ENCODE results near the gene GRK2. TPM values are rescaled to one million over a fixed set of nuclear protein-coding genes. Genes with fewer than 3 reads are reported as not detected.

GRK2 gene
- total and polyA plus RNA-seq, 2 of the 8 experiments (the other 6 are each of a cell fraction or from before 2014, with no cell fraction given) = 47.3 to 49.7 TPM

DNA sequence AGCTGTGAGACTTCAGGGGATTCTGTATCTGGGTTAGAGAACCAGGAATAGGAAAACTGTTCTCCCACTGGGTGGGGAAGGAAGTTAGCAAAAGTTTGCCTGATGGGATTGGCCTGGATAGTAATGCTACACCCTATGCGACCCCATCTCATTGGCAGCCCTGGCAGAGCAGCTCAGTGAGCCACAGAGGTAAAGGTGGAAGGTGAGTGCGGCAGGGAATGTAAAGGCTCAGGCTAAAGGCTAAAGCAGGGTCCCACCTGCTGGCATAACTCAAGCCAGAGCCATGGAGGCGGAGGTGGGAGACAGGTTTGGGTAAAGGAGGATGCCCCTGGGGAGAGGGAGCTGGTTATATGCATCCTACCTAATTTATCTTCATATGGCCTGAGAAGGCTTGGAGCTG is 55.8 kb downstream of the GRK2 start:
- POLR2A ChIA-PET (ENCODE audit: partially characterized antibody) = interaction anchor here (1.2 to 1.6 kb wide), 3 partner anchors 9 to 17 kb away, joined by 3 to 4 read pairs (median 3); no protein-coding TSS in a partner anchor
- no peak overlapping the region for H2BK15ac ChIP-seq (ENCODE audit: low read length)
- TF ChIP-seq EP300 (IDR thresholded peaks at IDR 0.05; ENCODE audit: borderline replicate concordance in 1 of 2, low read depth in 2 of 2, low read length in 2 of 2) (no peak), CHD2 (IDR thresholded peaks at IDR 0.05; ENCODE audit: low read length) (no peak), FOSL1 (IDR thresholded peaks at IDR 0.05; ENCODE audit: insufficient read depth, low read depth, low read length) (no peak), NANOG (IDR thresholded peaks at IDR 0.05; ENCODE audit: insufficient read depth, low read depth, low read length, poor library complexity, severe bottlenecking) (no peak), KDM1A (IDR thresholded peaks at IDR 0.05; ENCODE audit: borderline replicate concordance, low read length) (no peak), GABPA (IDR thresholded peaks at IDR 0.05; ENCODE audit: borderline replicate concordance, insufficient read depth, low read length) (no peak), KDM4A (IDR thresholded peaks at IDR 0.05; ENCODE audit: low read depth, low read length, severe bottlenecking) (no peak), ZNF274 (IDR thresholded peaks at IDR 0.05; ENCODE audit: borderline replicate concordance, extremely low read depth, low read length) (no peak), HDAC6 (IDR thresholded peaks at IDR 0.05; ENCODE audit: low read depth, low read length) (no peak), YY1 (IDR thresholded peaks at IDR 0.05; ENCODE audit: low read depth, low read length) (no peak), SUZ12 (IDR thresholded peaks at IDR 0.05; ENCODE audit: low read length) (no peak), TCF12 (IDR thresholded peaks at IDR 0.05; ENCODE audit: low read depth, low read length) (no peak)
- TF ChIP-seq, protein P1, sequence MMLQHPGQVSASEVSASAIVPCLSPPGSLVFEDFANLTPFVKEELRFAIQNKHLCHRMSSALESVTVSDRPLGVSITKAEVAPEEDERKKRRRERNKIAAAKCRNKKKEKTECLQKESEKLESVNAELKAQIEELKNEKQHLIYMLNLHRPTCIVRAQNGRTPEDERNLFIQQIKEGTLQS (IDR thresholded peaks at IDR 0.05; ENCODE audit: insufficient read depth, low read depth, low read length) = no peak

More for the DNA sequence above, 55.8 kb downstream of the GRK2 start:
- H3K4me3 ChIP-seq (ENCODE audit: extremely low read depth in 1 of 4, insufficient read depth in 2 of 4, low read depth in 3 of 4, low read length in 4 of 4) = no peak overlapping the region
- no peak overlapping the region for H4K5ac ChIP-seq (ENCODE audit: insufficient read length, low read depth, low read length)
- no peak overlapping the region for H2BK5ac ChIP-seq (ENCODE audit: low read depth, low read length)
- peaks cover 0 to 2% of the 10 kb centered on the region in 2 experiments for H4K20me1 ChIP-seq (replicated peaks in 1 of 2; ENCODE audit: control insufficient read depth in 1 of 2, insufficient read depth in 2 of 2, low read length in 2 of 2)
- FAIRE-seq (no peak), DNase-seq (ENCODE audit: low read depth in 1 of 2, low spot score in 2 of 2) (no peak)
- H3K56ac ChIP-seq (replicated peaks; ENCODE audit: insufficient read length, low read depth, low read length) = no peak overlapping the region
- H3K79me1 ChIP-seq (ENCODE audit: low read depth, low read length) = no peaks in the 10 kb centered on the region
- H3K36me3 ChIP-seq (ENCODE audit: control insufficient read depth in 2 of 4, insufficient read depth in 4 of 4, low read length in 3 of 4) = no peaks in the 10 kb centered on the region
- no peak overlapping the region for H3K4me2 ChIP-seq (ENCODE audit: insufficient read depth in 1 of 2, low read depth in 2 of 2, low read length in 2 of 2)
- H3K9ac ChIP-seq (replicated peaks in 1 of 4; ENCODE audit: extremely low read depth in 1 of 4, low read depth in 3 of 4, low read length in 3 of 4) = no peak overlapping the region
- H4K91ac ChIP-seq (replicated peaks; ENCODE audit: insufficient read length, low read length) = no peak overlapping the region
- H3K23me2 ChIP-seq (ENCODE audit: low read depth, low read length) = peaks cover 2% of the 10 kb centered on the region; the same call in 1 of the 2 replicates
- H3K27ac ChIP-seq (ENCODE audit: low read depth, low read length) = no peak overlapping the region
- H3K23ac ChIP-seq (ENCODE audit: insufficient read length) = no peak overlapping the region
- H2BK12ac ChIP-seq (ENCODE audit: low read depth, low read length) = no peak overlapping the region
- peaks cover 0 to 3% (median 0%) of the 10 kb centered on the region in 4 experiments; a peak in 2 of 7 replicates for H3K4me1 ChIP-seq (replicated peaks in 1 of 4; ENCODE audit: control insufficient read depth in 3 of 4, insufficient read depth in 4 of 4, low read length in 3 of 4)
- no peak overlapping the region for H2BK20ac ChIP-seq (ENCODE audit: low read length)
- H2AFZ ChIP-seq (ENCODE audit: low read length) = no peak overlapping the region
- H4K8ac ChIP-seq (ENCODE audit: extremely low read depth, insufficient read depth, low read length) = no peak overlapping the region
- WGBS, 2 experiments (ENCODE audit: extremely low coverage in 1 of 2, insufficient coverage in 1 of 2, insufficient read length in 1 of 2, insufficient replicate concordance in 2 of 2, low coverage in 1 of 2, low lambda C conversion rate in 2 of 2, missing lambda C conversion rate in 1 of 2) = 87% methylated on average over 3 of the region's 3 CpGs; no CpG with 5 or more reads in 1 of the 2 experiments
- H3K14ac ChIP-seq (ENCODE audit: insufficient read length) = no peak overlapping the region
- CTCF ChIA-PET (ENCODE audit: partially characterized antibody) = interaction anchor here (0.7 to 11.4 kb wide), 12 partner anchors 17 to 240 kb away, joined by 3 to 186 read pairs (median 6); partner anchors contain the start of genes GRK2 and POLD4
- no peak overlapping the region for H2BK120ac ChIP-seq (replicated peaks; ENCODE audit: low read depth, low read length)
- no peaks in the 10 kb centered on the region for H3K9me3 ChIP-seq (ENCODE audit: insufficient read depth in 2 of 2, low read depth in 1 of 2, low read length in 1 of 2)
- H3K4ac ChIP-seq (replicated peaks; ENCODE audit: insufficient read length, low read depth, low read length) = no peak overlapping the region
- H3K18ac ChIP-seq (ENCODE audit: extremely low read depth, low read length) = no peak overlapping the region
- H3K79me2 ChIP-seq (ENCODE audit: control insufficient read depth in 1 of 2, insufficient read depth in 2 of 2, low read length in 2 of 2) = no peaks in the 10 kb centered on the region
- H3K27me3 ChIP-seq (replicated peaks in 1 of 4; ENCODE audit: control insufficient read depth in 3 of 4, extremely low read depth in 1 of 4, insufficient read depth in 3 of 4, low read length in 3 of 4) = peaks cover 5 to 16% (median 11%) of the 10 kb centered on the region in 4 experiments; a peak in 6 of 7 replicates
- no peak overlapping the region for H2AK5ac ChIP-seq (ENCODE audit: low read depth, low read length)

All from H1 (cell line).